NCI-H1417 (cell line): ENCODE measurements around the gene HTR2B.
"Not testable (repeated sequence)": the region's sequence is repeated elsewhere in the genome, so short reads cannot be mapped to it uniquely, and the experiment has no call there.

Source experiments
- DNase-seq, 3 experiments: peaks; one replicate each; lab custom pipeline; 2025; lab: John Stamatoyannopoulos, UW

The HTR2B gene

DNA sequence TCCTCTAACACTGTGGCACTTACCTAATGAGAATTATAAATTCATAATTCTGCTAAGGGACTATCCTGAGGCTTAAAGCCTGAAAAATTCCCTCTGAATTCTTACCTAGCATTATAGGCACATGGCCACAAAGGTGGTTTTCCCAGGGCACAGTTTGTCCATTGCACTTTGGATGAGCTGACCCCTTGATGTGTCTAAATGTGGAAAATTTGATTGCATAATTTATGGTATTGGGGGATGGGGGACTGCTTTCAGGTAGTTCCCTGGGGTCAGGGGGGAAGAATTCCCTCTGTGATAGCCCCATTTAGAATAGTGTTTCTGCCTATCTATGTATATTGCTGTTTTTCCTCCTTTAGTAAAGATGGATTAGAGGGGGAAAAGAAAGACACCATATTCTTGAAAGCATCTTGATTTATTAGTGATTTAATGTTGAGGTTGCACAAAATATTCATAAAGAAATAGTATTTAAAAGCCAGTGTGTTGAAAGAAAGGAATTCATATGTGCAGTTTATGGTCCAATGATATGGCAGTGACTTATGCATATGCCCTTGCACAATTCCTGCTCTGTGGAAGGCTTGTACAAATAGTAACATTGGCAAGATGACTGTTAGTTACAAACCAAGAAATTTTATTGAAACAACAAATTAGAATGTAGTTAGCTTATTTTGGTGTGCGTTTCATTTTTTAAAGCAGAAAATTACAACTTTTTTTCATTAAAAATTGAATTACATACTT lies 8.7 kb upstream of the HTR2B start:
- DNase-seq = no peak

- no peak for DNase-seq
Observed at GRCh38 chr2:231132129-231132528, 7.3 kb upstream of the HTR2B start.

GRCh38 chr2:231130336-231131056 lies 5.7 kb upstream of the HTR2B start:
- no peak for DNase-seq

GRCh38 chr2:231129216-231129615 lies 4.4 kb upstream of the HTR2B start:
- no peak for DNase-seq

- DNase-seq = no peak
Observed at GRCh38 chr2:231128541-231128940, 3.7 kb upstream of the HTR2B start.

GRCh38 chr2:231127936-231128335 lies 3.1 kb upstream of the HTR2B start:
- DNase-seq = no peak

DNA sequence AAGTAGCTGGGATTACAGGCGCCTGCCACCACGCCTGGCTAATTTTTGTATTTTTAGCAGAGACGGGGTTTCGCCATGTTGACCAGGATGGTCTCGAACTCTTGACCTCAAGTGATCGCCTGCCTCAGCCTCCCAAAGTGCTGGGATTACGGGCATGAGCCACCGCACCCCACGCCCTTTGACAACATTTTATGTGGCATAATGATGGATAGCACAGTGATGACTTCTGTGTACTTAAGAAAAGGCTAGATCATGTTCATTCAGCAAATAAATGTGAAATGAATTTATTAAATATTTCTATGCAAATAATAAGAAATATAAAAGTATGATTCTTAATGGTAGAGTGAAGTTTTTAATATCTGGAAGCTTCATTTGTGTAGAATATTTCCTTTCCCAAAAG lies 2.6 kb upstream of the HTR2B start:
- no peak for DNase-seq

GRCh38 chr2:231126123-231126522 lies 1.3 kb upstream of the HTR2B start:
- DNase-seq = no peak

DNA sequence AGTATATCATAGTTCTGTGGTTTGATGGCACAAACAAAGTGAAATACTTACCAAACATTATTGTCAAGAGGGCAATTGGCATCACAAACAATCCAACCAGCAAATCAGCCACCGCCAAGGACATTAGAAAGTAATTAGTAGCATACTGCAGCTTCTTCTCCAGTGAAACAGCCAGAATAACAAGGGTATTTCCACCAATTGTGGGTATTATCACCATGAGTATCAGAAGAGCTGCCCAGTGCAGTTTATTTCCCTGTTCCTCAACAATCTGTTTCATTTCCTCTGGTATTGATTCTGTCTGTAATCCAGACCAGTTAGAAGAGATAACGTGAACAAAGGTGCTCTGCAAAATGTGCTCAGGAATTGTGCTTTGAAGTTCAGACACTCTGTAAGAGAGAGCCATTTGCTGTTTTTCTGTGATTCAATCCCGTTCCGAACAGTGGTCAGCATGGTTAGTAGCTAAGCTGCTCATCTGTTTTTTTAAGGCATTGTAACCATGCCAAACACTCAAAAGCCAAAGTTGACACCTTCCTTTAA lies 1.4 kb downstream of the HTR2B start:
- peak in 1 of 3 experiments; percentile 7 for DNase-seq

DNA sequence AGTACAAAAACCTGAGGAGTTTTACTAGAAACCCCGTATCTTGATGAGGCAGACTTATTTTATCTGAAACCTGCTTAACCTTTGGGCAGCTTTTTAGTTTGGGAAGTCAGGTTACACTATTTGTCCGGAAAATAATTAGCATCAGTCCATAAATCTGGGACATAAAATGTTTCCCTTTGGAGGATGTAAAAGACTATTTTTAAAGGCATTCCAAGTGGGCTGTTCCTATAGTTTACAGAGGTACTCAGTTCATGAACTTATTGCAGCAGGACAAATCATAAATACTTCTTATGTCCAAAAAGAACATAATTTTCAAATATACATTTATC lies 6.3 kb downstream of the HTR2B start:
- no peak for DNase-seq

DNA sequence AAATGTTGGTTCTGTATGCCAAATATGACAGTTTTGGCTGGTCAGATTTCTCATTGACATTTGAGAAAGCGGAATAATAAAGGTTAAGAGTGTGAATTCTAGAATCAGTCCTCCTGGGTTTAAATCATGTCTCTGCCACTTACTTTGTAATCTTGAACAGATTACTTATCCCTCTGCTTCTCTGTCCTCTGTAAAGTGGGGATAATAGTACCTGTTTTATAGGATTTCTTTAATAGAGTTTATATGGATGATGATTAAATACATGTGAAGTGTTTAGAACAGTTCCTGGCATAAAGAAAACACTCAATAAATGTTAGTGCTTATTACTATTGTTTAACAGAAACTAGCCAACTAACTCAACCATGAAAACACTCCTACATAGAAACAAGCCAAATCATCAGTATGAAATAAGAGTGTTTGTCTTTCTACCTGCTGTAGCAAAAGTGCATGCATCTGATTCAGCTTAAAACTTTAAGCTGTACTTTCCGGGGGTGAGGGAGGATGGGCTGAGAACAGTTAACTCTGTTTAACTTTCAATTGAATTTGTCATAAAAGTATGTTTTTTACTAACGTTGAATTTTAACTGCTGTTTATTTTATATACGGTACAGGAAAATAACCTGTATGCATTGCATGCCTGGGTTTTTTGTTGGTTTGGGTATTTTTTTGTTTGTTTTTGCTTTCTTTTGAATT lies 6.8 kb downstream of the HTR2B start:
- DNase-seq = no peak

DNA sequence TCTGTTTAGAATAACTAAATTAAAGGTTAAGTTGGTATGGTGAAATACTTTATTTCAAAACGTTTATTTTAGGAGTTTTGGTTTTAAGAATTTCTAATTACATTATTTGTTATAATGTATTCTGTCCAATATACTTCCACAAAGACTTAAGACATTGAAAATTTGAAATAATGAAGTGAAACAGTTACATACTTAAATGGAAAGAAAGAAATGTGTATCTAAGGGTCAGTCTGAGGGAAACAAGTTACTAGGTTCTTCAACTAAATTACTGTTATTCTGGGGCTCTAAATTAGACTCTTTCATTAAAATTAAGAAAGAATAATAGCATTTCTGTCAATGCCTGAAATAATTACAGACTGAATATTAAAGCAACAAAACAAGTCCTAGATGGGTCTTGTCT lies 7.7 kb downstream of the HTR2B start:
- DNase-seq = no peak

- no peak for DNase-seq
Observed at GRCh38 chr2:231115651-231116050, 9.2 kb downstream of the HTR2B start.

DNA sequence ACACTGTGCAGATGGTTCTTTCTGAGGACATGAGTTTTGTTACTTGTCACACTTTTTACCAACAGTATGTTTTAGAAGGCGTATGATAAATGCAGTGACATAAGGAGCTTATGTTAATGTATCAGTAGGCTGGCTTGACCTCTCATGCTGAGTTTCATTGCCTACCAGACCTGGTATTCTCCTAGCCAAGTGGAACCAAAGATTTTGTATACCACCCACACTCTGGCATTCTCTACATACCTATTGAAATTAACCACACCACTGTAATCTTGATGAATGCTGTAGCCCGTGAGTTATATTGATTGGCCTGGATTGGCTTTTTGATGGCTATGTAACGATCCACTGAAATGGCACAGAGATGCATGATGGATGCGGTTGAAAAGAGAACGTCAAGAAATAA lies 11.4 kb downstream of the HTR2B start:
- no peak for DNase-seq

DNA sequence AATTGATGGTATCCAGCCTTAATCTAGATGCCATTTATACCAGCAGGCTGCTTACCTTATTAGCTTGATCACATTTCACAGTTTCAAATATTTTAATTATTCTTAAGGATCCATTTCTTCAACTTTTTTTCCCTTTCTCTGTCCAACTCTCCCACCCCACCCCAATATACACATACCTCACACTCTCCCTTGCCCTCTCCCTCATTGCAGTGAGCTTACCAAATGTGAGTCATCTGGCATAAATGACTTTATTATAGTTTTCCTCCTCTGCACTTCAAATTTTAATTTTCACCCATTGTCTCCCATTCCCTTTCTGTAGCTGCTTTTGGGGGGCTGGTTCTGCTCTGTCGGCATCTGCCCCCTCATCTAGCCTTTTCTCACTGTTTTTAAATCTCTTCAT lies 12.9 kb downstream of the HTR2B start:
- DNase-seq = no peak

DNA sequence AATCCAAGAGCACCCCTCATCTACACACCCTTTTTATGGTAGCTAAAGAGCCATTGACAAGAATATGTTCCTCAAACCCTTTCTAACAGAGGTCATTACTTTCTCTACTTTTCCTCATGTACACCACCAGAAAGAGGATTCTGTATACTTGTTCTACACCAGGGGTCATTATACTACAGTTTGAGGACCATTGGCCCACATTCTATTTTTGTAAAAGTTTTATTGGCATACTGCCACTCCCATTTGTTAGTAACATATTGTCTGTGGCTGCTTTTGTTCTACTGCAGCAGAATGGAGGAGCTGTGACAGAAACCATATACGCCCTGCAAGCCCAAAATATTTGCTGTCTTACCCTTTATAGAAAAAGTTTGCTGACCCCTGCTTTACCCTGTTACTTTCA lies 14.3 kb downstream of the HTR2B start:
- DNase-seq = no peak

DNA sequence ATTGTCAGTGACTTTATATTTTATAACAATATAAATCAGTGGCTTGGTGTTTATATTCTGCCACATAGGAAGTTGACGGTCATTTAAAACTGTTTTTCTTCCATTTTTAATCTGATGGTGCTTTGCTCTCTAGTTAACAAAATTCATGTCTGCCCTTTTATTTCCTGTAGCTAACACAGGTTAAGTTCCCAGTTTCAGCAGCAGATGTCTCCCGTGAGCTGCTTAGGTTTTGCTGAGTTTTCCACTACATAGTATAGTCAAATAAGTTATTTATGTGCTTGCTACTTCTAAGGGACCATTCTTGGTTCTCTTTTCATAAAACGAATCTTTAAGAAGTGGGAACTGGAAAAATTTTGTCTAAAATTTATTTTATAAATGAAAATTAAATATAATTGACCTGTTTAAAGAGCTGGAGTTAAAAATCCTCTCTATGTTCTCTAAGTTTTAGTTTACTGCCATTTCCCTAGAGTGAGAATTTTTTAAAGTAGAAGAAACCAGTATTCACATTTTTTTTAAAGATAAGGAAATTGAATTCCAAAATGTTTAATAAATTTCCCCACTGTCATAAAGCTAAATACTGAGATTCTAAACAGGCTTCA lies 20.6 kb downstream of the HTR2B start:
- DNase-seq = peak in 2 of 3 experiments; percentile 9 to 55

DNA sequence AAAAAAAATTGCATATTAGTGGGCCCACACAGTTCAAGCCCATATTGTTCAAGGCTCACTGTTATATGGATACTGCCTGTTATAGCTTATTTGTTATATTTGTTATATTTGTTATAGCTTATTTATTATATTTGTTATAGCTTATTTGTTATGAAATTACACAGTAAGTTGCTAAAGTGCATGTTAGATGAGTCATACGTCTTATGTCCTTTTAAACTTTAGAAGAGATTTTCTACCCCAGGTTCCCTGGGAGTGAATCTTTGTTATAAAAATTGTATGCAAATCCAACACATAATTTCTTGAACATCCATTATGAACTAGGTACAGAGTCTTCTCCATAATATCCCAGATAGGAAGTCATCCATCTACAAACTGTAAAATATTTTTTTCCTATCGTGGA lies 22.1 kb downstream of the HTR2B start:
- DNase-seq = no peak

- no peak for DNase-seq
Observed at GRCh38 chr2:231100990-231101389, 23.9 kb downstream of the HTR2B start.

DNA sequence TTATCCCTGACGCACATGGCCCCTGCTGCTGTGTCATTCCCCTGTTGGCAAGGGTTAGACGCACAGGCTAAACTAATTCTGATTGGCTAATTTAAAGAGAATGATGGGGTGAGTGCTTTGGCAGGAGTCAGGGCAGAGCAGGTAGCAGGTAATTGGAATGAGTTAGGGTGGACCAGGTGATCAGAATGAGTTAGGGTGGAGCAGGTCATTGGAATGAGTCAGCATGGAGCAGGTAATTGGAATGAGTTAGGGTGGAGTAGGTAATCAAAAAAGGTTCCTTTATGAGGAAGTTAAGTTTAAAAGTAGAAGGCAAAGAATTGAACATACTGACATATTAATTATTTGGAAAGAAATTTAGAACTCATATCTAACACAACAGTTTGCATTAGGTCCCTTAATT lies 24.5 kb downstream of the HTR2B start:
- DNase-seq = not testable (repeated sequence)

GRCh38 chr2:231099918-231100317 lies 24.9 kb downstream of the HTR2B start:
- DNase-seq = no peak

DNA sequence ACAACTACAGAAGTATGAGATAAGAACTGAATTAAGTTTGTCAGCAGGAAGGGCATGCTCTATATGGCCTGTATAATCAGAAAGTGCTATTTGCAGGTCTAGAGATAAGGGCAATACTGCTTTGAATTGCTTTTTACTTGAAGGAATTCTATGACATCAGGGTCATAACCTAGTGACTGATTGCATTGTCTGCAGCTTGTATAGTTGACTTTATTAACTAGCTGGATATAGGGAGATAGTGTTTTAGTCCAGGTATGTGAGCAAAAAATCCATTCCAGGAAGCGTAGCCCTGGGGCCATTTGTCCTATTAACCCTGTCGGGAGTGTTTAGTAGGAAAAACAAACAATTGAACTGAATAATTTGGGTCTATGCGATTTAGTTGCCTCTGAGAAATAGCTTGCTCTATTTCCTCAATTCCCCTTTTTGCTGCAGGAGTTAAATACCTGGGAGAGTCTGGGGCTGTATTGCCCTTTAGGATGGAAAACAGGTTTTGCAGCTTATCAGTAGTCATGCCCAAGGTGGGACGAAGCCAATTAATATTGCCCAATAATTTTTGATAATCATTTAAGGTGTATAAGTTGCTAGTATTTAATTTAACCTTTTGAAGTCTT lies 30.0 kb downstream of the HTR2B start:
- DNase-seq = no peak
